ENCODE results near the gene HTR6.

GRCh38 chr1:19730232-19730631 lies 65.6 kb downstream of the HTR6 start:
- TF ChIP-seq CTCF (IDR thresholded peaks at IDR 0.05) (no peak), POLR2A (IDR thresholded peaks at IDR 0.05) (no peak)
